Gastrocnemius medialis (tissue), 4 donors: ENCODE measurements around the gene DROSHA.

ENCODE experiments used
- CTCF ChIP-seq, 5 experiments: fragments of 450-650 bp in 3 of 5; fragments of 200-600 bp in 2 of 5; sonication (generic) in 2 of 5; IDR thresholded peaks in 4 of 5; conservative IDR thresholded peaks in 1 of 5; 1 replicate in 4 of 5; 2 replicates in 1 of 5; pipeline ENCODE4 v1.5.1; 2016 to 2019; ENCODE audit warnings: antibody characterized with exemption in 5 of 5, mild to moderate bottlenecking in 3 of 5, moderate library complexity in 3 of 5
- POLR2A ChIP-seq, 2 donors: fragments of 450-650 bp; IDR thresholded peaks; one replicate each; pipeline ENCODE4 v1.6.1; 2017; ENCODE audit warnings: antibody characterized with exemption in 2 of 2, mild to moderate bottlenecking in 2 of 2, moderate library complexity in 2 of 2

- no peak for TF ChIP-seq CTCF (IDR thresholded peaks at IDR 0.05 in 4 of 5, conservative IDR thresholded peaks at IDR 0.05 in 1 of 5)
- TF ChIP-seq POLR2A (IDR thresholded peaks at IDR 0.05), result no peak
Observed at GRCh38 chr5:31449962-31450361, 81.9 kb downstream of the DROSHA start.
